ENCODE measurements around the gene FAF1.

Gene FAF1

DNA sequence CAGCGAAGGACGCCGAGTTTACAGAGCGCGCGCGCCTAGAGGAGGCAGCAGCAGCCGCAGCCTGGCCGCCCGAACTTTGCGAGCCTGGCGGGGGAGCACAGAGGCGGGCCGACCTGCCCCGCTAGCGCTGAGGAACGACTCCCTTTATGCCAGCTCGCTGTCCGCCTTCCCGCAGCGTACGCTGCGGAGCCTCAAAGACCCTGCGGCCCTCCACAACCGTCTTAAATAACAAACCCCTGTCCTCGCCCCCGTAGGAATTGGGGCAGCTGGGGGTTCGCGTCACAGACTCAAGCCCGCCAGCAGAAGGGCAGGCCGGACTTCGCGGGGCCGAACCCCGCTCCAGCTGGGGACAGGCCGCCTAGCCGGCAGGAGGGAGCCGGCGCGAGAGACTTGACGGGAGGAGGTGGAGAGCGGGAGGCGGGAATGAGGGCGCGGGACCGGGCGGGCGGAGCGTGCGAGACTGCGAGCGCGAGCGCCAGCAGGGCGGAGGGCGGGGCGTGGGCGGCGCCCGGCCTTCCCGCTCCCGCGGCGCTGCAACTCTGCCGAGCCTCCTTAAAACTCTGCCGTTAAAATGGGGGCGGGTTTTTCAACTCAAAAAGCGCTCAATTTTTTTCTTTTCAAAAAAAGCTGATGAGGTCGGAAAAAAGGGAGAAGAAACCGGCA lies 8.2 kb upstream of the FAF1 start:
- no peaks in the 10 kb centered on the region for H3K27me3 ChIP-seq (ENCODE audit: control insufficient read depth, low read length)
- peaks cover 70% of the 10 kb centered on the region for H3K79me2 ChIP-seq (ENCODE audit: control insufficient read depth, low read length)

DNA sequence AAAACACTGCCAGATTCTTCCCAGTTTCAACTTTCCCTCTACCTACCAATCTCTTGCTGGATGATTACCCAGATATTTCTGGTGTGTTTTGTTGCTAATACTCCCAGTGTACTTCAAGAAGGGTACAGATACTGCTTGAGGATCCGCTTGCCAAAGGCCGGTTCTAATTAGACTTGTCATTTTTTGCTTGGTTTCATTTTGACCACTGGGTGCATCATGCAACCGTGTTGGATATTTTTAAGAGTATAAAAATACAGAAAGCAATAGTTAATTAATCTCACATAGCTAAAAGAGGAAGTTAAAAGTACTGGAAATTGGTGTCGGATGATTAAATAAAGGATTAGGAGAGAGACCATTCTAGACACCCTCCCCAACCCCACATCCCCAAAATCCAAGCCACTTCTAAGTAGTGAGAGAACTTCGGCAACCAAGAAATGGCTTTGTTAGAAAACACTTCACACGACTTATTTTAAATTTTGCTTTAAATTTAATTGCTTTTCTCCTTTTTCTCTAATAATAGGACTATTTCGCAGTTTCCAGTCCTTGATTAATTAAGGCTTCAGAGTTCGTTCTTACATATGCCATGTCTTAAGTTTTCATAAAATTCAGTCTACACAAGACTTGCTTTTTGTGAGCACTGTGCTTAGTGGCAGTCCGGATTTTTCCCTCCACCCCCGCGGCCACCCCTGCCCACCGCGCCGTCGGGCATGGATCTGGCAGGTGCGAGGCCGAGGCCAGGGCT lies 7.5 kb upstream of the FAF1 start:
- Histone ChIP-seq H3K4me2 (ENCODE audit: low read length) (peak overlapping the region; percentile 83), H3K9me2 (replicated peaks; ENCODE audit: control insufficient read depth, low read length) (no peaks in the 10 kb centered on the region), H3F3A (ENCODE audit: control insufficient read depth, insufficient read depth) (peaks cover 26% of the 10 kb centered on the region), H3K27ac (ENCODE audit: low read depth, low read length) (peak overlapping the region; percentile 97), H3K4me1 (ENCODE audit: control insufficient read depth, low read length) (peaks cover 17% of the 10 kb centered on the region), H3K36me3 (ENCODE audit: control insufficient read depth, low read length) (peaks cover 39% of the 10 kb centered on the region), H3K79me2 (ENCODE audit: control insufficient read depth, low read length) (peaks cover 63% of the 10 kb centered on the region), H3K4me3 (ENCODE audit: low read length) (peak overlapping the region; percentile 91), H3K9me3 (ENCODE audit: control insufficient read depth, insufficient read depth, low read length) (no peaks in the 10 kb centered on the region), H3K27me3 (ENCODE audit: control insufficient read depth, low read length) (no peaks in the 10 kb centered on the region), H4K20me1 (ENCODE audit: control insufficient read depth, insufficient read depth, low read depth, low read length) (no peaks in the 10 kb centered on the region)
- TF ChIP-seq, protein P1, sequence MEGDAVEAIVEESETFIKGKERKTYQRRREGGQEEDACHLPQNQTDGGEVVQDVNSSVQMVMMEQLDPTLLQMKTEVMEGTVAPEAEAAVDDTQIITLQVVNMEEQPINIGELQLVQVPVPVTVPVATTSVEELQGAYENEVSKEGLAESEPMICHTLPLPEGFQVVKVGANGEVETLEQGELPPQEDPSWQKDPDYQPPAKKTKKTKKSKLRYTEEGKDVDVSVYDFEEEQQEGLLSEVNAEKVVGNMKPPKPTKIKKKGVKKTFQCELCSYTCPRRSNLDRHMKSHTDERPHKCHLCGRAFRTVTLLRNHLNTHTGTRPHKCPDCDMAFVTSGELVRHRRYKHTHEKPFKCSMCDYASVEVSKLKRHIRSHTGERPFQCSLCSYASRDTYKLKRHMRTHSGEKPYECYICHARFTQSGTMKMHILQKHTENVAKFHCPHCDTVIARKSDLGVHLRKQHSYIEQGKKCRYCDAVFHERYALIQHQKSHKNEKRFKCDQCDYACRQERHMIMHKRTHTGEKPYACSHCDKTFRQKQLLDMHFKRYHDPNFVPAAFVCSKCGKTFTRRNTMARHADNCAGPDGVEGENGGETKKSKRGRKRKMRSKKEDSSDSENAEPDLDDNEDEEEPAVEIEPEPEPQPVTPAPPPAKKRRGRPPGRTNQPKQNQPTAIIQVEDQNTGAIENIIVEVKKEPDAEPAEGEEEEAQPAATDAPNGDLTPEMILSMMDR (IDR thresholded peaks at IDR 0.05; ENCODE audit: low read depth, low read length, poor library complexity, severe bottlenecking), result no peak
- no peak for TF ChIP-seq EZH2phosphoT487 (IDR thresholded peaks at IDR 0.05; ENCODE audit: borderline replicate concordance, low read length)

More for the DNA sequence above, 8.2 kb upstream of the FAF1 start:
- peak overlapping the region; percentile 91 for H3K4me3 ChIP-seq (ENCODE audit: low read length)
- no peaks in the 10 kb centered on the region for H3K9me3 ChIP-seq (ENCODE audit: control insufficient read depth, insufficient read depth, low read length)
- peaks cover 23% of the 10 kb centered on the region for H3F3A ChIP-seq (ENCODE audit: control insufficient read depth, insufficient read depth)
- peak overlapping the region; percentile 83 for H3K4me2 ChIP-seq (ENCODE audit: low read length)
- H3K4me1 ChIP-seq (ENCODE audit: control insufficient read depth, low read length), result peaks cover 23% of the 10 kb centered on the region
- no peaks in the 10 kb centered on the region for H3K9me2 ChIP-seq (replicated peaks; ENCODE audit: control insufficient read depth, low read length)
- peaks cover 46% of the 10 kb centered on the region for H3K36me3 ChIP-seq (ENCODE audit: control insufficient read depth, low read length)
- H3K27ac ChIP-seq (ENCODE audit: low read depth, low read length), result peak overlapping the region; percentile 97
- no peaks in the 10 kb centered on the region for H4K20me1 ChIP-seq (ENCODE audit: control insufficient read depth, insufficient read depth, low read depth, low read length)
- TF ChIP-seq, protein P1 (IDR thresholded peaks at IDR 0.05; ENCODE audit: low read depth, low read length, poor library complexity, severe bottlenecking), result peak; percentile 41
- no peak for TF ChIP-seq EZH2phosphoT487 (IDR thresholded peaks at IDR 0.05; ENCODE audit: borderline replicate concordance, low read length)

DNA sequence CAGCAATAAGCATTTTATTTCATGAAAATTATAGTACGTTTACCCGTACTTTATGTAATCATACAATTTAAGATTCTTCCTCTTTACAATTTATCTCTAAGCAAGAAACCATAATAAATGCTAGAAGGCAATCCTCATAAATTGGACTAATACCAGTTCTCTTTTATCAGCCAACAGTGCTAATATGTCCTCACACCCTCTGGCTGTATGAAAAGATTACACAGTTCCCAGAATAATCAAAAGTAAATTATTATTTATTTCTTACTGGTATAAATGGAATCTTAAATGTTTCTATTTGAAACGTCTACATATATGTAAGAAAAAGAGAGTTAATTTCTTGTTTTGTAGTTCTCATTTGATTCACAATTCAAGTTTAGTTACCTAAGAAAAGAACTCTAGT lies 6.9 kb upstream of the FAF1 start:
- Histone ChIP-seq H3K4me2 (ENCODE audit: low read length) (peak overlapping the region; percentile 83), H3K27ac (ENCODE audit: low read depth, low read length) (peak overlapping the region; percentile 97), H3K9me3 (ENCODE audit: control insufficient read depth, insufficient read depth, low read length) (no peaks in the 10 kb centered on the region), H3K9me2 (replicated peaks; ENCODE audit: control insufficient read depth, low read length) (no peaks in the 10 kb centered on the region), H4K20me1 (ENCODE audit: control insufficient read depth, insufficient read depth, low read depth, low read length) (no peaks in the 10 kb centered on the region), H3K4me3 (ENCODE audit: low read length) (peak overlapping the region; percentile 91), H3K79me2 (ENCODE audit: control insufficient read depth, low read length) (peaks cover 57% of the 10 kb centered on the region), H3K4me1 (ENCODE audit: control insufficient read depth, low read length) (peaks cover 17% of the 10 kb centered on the region), H3K36me3 (ENCODE audit: control insufficient read depth, low read length) (peaks cover 34% of the 10 kb centered on the region), H3K27me3 (ENCODE audit: control insufficient read depth, low read length) (no peaks in the 10 kb centered on the region), H3F3A (ENCODE audit: control insufficient read depth, insufficient read depth) (peaks cover 29% of the 10 kb centered on the region)
- no peak for TF ChIP-seq EZH2phosphoT487 (IDR thresholded peaks at IDR 0.05; ENCODE audit: borderline replicate concordance, low read length)
- TF ChIP-seq, protein P1 (IDR thresholded peaks at IDR 0.05; ENCODE audit: low read depth, low read length, poor library complexity, severe bottlenecking), result no peak

Measured in DOHH2 (cell line).